ENCODE results near the gene KLHL24.
"Not testable (repeated sequence)": the region's sequence is repeated elsewhere in the genome, so short reads cannot be mapped to it uniquely, and the experiment has no call there.

Gene KLHL24

GRCh38 chr3:183636221-183637105 is 1.0 kb downstream of the KLHL24 start:
- peak; percentile 90 for DNase-seq (ENCODE audit: low spot score)

- no peak for DNase-seq (ENCODE audit: low spot score)
Observed at GRCh38 chr3:183637106-183637486, 1.7 kb downstream of the KLHL24 start.

- DNase-seq (ENCODE audit: low spot score) = not testable (repeated sequence)
Observed at GRCh38 chr3:183637633-183638032, 2.2 kb downstream of the KLHL24 start.

GRCh38 chr3:183638101-183638852 is 2.9 kb downstream of the KLHL24 start:
- peak; percentile 8 for DNase-seq (ENCODE audit: low spot score)

- DNase-seq (ENCODE audit: low spot score) = not testable (repeated sequence)
Observed at GRCh38 chr3:183640635-183641034, 5.2 kb downstream of the KLHL24 start.

- DNase-seq (ENCODE audit: low spot score) = no peak
Observed at GRCh38 chr3:183641882-183642281, 6.5 kb downstream of the KLHL24 start.

GRCh38 chr3:183644244-183644643 is 8.8 kb downstream of the KLHL24 start:
- no peak for DNase-seq (ENCODE audit: low spot score)

- no peak for DNase-seq (ENCODE audit: low spot score)
Observed at GRCh38 chr3:183645254-183645653, 9.8 kb downstream of the KLHL24 start.

GRCh38 chr3:183650554-183650953 is 15.1 kb downstream of the KLHL24 start:
- no peak for DNase-seq (ENCODE audit: low spot score)

GRCh38 chr3:183653209-183654064 is 18.0 kb downstream of the KLHL24 start:
- DNase-seq (ENCODE audit: low spot score) = no peak

- DNase-seq (ENCODE audit: low spot score) = no peak
Observed at GRCh38 chr3:183654727-183655126, 19.3 kb downstream of the KLHL24 start.

GRCh38 chr3:183662099-183662498 is 26.7 kb downstream of the KLHL24 start:
- no peak for DNase-seq (ENCODE audit: low spot score)

GRCh38 chr3:183664913-183665381 is 29.5 kb downstream of the KLHL24 start:
- DNase-seq (ENCODE audit: low spot score) = no peak

GRCh38 chr3:183680061-183680460 is 44.6 kb downstream of the KLHL24 start:
- no peak for DNase-seq (ENCODE audit: low spot score)

- DNase-seq (ENCODE audit: low spot score) = no peak
Observed at GRCh38 chr3:183687705-183688104, 52.3 kb downstream of the KLHL24 start.

- DNase-seq (ENCODE audit: low spot score) = no peak
Observed at GRCh38 chr3:183688874-183689273, 53.5 kb downstream of the KLHL24 start.

GRCh38 chr3:183689621-183690020 is 54.2 kb downstream of the KLHL24 start:
- not testable (repeated sequence) for DNase-seq (ENCODE audit: low spot score)

- DNase-seq (ENCODE audit: low spot score) = no peak
Observed at GRCh38 chr3:183690402-183690995, 55.1 kb downstream of the KLHL24 start.

GRCh38 chr3:183692436-183692835 is 57.0 kb downstream of the KLHL24 start:
- no peak for DNase-seq (ENCODE audit: low spot score)

- no peak for DNase-seq (ENCODE audit: low spot score)
Observed at GRCh38 chr3:183695569-183696364, 60.3 kb downstream of the KLHL24 start.

GRCh38 chr3:183697123-183697609 is 61.7 kb downstream of the KLHL24 start:
- no peak for DNase-seq (ENCODE audit: low spot score)
